HEK293 (cell line): ENCODE results near the gene FHAD1.

Experiments used
- MZF1 ChIP-seq: fragments of 450-650 bp; formaldehyde crosslinking; IDR thresholded peaks from 2 replicates; pipeline ENCODE4 v1.5.1; 2017; ENCODE audit warnings: missing biosample characterization, missing genetic modification characterization, borderline replicate concordance
- OSR2 ChIP-seq: fragments of 450-650 bp; formaldehyde crosslinking; IDR thresholded peaks from 2 replicates; pipeline ENCODE4 v1.5.1; 2016; ENCODE audit warnings: missing biosample characterization, missing genetic modification characterization
- PRDM4 ChIP-seq: fragments of 450-650 bp; formaldehyde crosslinking; IDR thresholded peaks from 2 replicates; pipeline ENCODE4 v1.5.1; 2017; ENCODE audit warnings: missing biosample characterization, missing genetic modification characterization
- REPIN1 ChIP-seq: fragments of 450-650 bp; formaldehyde crosslinking; IDR thresholded peaks from 2 replicates; pipeline ENCODE4 v1.5.1; 2017; ENCODE audit warnings: missing biosample characterization, missing genetic modification characterization, low read depth
- ZBTB17 ChIP-seq: fragments of 450-650 bp; formaldehyde crosslinking; IDR thresholded peaks from 2 replicates; pipeline ENCODE4 v1.5.1; 2016; ENCODE audit warnings: missing biosample characterization, missing genetic modification characterization
- ZNF121 ChIP-seq: fragments of 450-650 bp; formaldehyde crosslinking; IDR thresholded peaks from 2 replicates; pipeline ENCODE4 v1.5.1; 2016; ENCODE audit warnings: missing biosample characterization, missing genetic modification characterization
- ZNF138 ChIP-seq: fragments of 450-650 bp; formaldehyde crosslinking; IDR thresholded peaks from 2 replicates; pipeline ENCODE4 v1.5.1; 2016; ENCODE audit warnings: missing biosample characterization, missing genetic modification characterization, borderline replicate concordance
- ZNF2 ChIP-seq: fragments of 450-650 bp; formaldehyde crosslinking; IDR thresholded peaks from 2 replicates; pipeline ENCODE4 v1.5.1; 2016; ENCODE audit warnings: missing biosample characterization, missing genetic modification characterization
- ZNF221 ChIP-seq: fragments of 450-650 bp; formaldehyde crosslinking; IDR thresholded peaks from 2 replicates; pipeline ENCODE4 v1.5.1; 2017; ENCODE audit warnings: missing biosample characterization, missing genetic modification characterization, borderline replicate concordance
- ZNF404 ChIP-seq: fragments of 450-650 bp; formaldehyde crosslinking; IDR thresholded peaks from 2 replicates; pipeline ENCODE4 v1.5.1; 2017; ENCODE audit warnings: missing biosample characterization, missing genetic modification characterization
- ZNF521 ChIP-seq: fragments of 450-650 bp; formaldehyde crosslinking; IDR thresholded peaks from 2 replicates; pipeline ENCODE4 v1.5.1; 2017; ENCODE audit warnings: missing biosample characterization, mild to moderate bottlenecking, missing genetic modification characterization
- ZNF529 ChIP-seq: fragments of 450-650 bp; formaldehyde crosslinking; IDR thresholded peaks from 2 replicates; pipeline ENCODE4 v1.5.1; 2017; ENCODE audit warnings: missing genetic modification characterization, missing biosample characterization; ENCODE audit not compliant: insufficient replicate concordance
- ZNF549 ChIP-seq: fragments of 450-650 bp; IDR thresholded peaks from 2 replicates; pipeline ENCODE4 v1.5.1; 2018; ENCODE audit warnings: missing biosample characterization, missing genetic modification characterization, mild to moderate bottlenecking, inconsistent platforms, moderate library complexity
- ZNF623 ChIP-seq: fragments of 450-650 bp; formaldehyde crosslinking; IDR thresholded peaks from 2 replicates; pipeline ENCODE4 v1.5.1; 2016; ENCODE audit warnings: missing biosample characterization, missing genetic modification characterization
- ZNF629 ChIP-seq: fragments of 450-650 bp; formaldehyde crosslinking; IDR thresholded peaks from 2 replicates; pipeline ENCODE4 v1.5.1; 2017; ENCODE audit warnings: missing biosample characterization, missing genetic modification characterization
- ZNF660 ChIP-seq: fragments of 450-650 bp; IDR thresholded peaks from 2 replicates; pipeline ENCODE4 v1.5.1; 2018; ENCODE audit warnings: missing biosample characterization, mild to moderate bottlenecking, missing genetic modification characterization
- ZNF664 ChIP-seq: fragments of 450-650 bp; formaldehyde crosslinking; IDR thresholded peaks from 2 replicates; pipeline ENCODE4 v1.5.1; 2016; ENCODE audit warnings: missing biosample characterization, missing genetic modification characterization
- ZNF777 ChIP-seq: fragments of 450-650 bp; formaldehyde crosslinking; IDR thresholded peaks from 2 replicates; pipeline ENCODE4 v1.5.1; 2017; ENCODE audit warnings: missing biosample characterization, missing genetic modification characterization, borderline replicate concordance
- ZNF837 ChIP-seq: fragments of 450-650 bp; formaldehyde crosslinking; IDR thresholded peaks from 2 replicates; pipeline ENCODE4 v1.5.1; 2016; ENCODE audit warnings: missing biosample characterization, missing genetic modification characterization
- TF ChIP-seq, protein P1 (sequence below): fragments of 450-650 bp; formaldehyde crosslinking; IDR thresholded peaks from 2 replicates; pipeline ENCODE4 v1.5.1; 2016; ENCODE audit warnings: missing biosample characterization, missing genetic modification characterization, low read depth
- TF ChIP-seq, protein P2 (sequence below): fragments of 450-650 bp; formaldehyde crosslinking; IDR thresholded peaks from 2 replicates; pipeline ENCODE4 v1.5.1; 2016; ENCODE audit warnings: missing biosample characterization, missing genetic modification characterization
- TF ChIP-seq, protein P3 (sequence below): fragments of 450-650 bp; formaldehyde crosslinking; IDR thresholded peaks from 2 replicates; pipeline ENCODE4 v1.5.1; 2017; ENCODE audit warnings: missing biosample characterization, missing genetic modification characterization
- TF ChIP-seq, protein P4 (sequence below): IDR thresholded peaks from 2 replicates; pipeline ENCODE4 v1.6.1; 2011; ENCODE audit warnings: mild to moderate bottlenecking, low read depth, low read length, borderline replicate concordance
- TF ChIP-seq, protein P5 (sequence below): fragments of 450-650 bp; formaldehyde crosslinking; IDR thresholded peaks from 2 replicates; pipeline ENCODE4 v1.5.1; 2016; ENCODE audit warnings: missing biosample characterization, missing genetic modification characterization
- TF ChIP-seq, protein P6 (sequence below): fragments of 450-650 bp; formaldehyde crosslinking; IDR thresholded peaks from 2 replicates; pipeline ENCODE4 v1.5.1; 2017; ENCODE audit warnings: missing biosample characterization, mild to moderate bottlenecking, missing genetic modification characterization, moderate library complexity

FHAD1 gene

GRCh38 chr1:15326691-15327588, 79.9 kb downstream of the FHAD1 start (continued):
- TF ChIP-seq ZNF221 (tag by site-specific recombination) = no peak
- no peak for TF ChIP-seq ZNF404 (tag by site-specific recombination)
- TF ChIP-seq, protein P1, sequence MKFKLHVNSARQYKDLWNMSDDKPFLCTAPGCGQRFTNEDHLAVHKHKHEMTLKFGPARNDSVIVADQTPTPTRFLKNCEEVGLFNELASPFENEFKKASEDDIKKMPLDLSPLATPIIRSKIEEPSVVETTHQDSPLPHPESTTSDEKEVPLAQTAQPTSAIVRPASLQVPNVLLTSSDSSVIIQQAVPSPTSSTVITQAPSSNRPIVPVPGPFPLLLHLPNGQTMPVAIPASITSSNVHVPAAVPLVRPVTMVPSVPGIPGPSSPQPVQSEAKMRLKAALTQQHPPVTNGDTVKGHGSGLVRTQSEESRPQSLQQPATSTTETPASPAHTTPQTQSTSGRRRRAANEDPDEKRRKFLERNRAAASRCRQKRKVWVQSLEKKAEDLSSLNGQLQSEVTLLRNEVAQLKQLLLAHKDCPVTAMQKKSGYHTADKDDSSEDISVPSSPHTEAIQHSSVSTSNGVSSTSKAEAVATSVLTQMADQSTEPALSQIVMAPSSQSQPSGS (tag by site-specific recombination) = no peak
- TF ChIP-seq, protein P2, sequence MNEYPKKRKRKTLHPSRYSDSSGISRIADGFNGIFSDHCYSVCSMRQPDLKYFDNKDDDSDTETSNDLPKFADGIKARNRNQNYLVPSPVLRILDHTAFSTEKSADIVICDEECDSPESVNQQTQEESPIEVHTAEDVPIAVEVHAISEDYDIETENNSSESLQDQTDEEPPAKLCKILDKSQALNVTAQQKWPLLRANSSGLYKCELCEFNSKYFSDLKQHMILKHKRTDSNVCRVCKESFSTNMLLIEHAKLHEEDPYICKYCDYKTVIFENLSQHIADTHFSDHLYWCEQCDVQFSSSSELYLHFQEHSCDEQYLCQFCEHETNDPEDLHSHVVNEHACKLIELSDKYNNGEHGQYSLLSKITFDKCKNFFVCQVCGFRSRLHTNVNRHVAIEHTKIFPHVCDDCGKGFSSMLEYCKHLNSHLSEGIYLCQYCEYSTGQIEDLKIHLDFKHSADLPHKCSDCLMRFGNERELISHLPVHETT = no peak
- TF ChIP-seq ZNF777 (tag by site-specific recombination) = no peak
- no peak for TF ChIP-seq ZNF138
- TF ChIP-seq MZF1 (tag by site-specific recombination) = no peak
- TF ChIP-seq ZNF664 = no peak
- no peak for TF ChIP-seq ZNF660 (tag by site-specific recombination)
- no peak for TF ChIP-seq ZNF549 (tag by site-specific recombination)
- TF ChIP-seq, protein P3, sequence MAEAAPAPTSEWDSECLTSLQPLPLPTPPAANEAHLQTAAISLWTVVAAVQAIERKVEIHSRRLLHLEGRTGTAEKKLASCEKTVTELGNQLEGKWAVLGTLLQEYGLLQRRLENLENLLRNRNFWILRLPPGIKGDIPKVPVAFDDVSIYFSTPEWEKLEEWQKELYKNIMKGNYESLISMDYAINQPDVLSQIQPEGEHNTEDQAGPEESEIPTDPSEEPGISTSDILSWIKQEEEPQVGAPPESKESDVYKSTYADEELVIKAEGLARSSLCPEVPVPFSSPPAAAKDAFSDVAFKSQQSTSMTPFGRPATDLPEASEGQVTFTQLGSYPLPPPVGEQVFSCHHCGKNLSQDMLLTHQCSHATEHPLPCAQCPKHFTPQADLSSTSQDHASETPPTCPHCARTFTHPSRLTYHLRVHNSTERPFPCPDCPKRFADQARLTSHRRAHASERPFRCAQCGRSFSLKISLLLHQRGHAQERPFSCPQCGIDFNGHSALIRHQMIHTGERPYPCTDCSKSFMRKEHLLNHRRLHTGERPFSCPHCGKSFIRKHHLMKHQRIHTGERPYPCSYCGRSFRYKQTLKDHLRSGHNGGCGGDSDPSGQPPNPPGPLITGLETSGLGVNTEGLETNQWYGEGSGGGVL (tag by site-specific recombination) = no peak
- TF ChIP-seq, protein P4, sequence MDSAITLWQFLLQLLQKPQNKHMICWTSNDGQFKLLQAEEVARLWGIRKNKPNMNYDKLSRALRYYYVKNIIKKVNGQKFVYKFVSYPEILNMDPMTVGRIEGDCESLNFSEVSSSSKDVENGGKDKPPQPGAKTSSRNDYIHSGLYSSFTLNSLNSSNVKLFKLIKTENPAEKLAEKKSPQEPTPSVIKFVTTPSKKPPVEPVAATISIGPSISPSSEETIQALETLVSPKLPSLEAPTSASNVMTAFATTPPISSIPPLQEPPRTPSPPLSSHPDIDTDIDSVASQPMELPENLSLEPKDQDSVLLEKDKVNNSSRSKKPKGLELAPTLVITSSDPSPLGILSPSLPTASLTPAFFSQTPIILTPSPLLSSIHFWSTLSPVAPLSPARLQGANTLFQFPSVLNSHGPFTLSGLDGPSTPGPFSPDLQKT = no peak
- no peak for TF ChIP-seq REPIN1 (tag by site-specific recombination)
- peak; percentile 90 for TF ChIP-seq OSR2
- no peak for TF ChIP-seq ZNF2 (tag by site-specific recombination)
- peak; percentile 49; the same call in 1 of the 2 replicates for TF ChIP-seq PRDM4
- no peak for TF ChIP-seq ZNF623 (tag by site-specific recombination)
- TF ChIP-seq ZNF121 (tag by site-specific recombination) = no peak
- TF ChIP-seq, protein P5, sequence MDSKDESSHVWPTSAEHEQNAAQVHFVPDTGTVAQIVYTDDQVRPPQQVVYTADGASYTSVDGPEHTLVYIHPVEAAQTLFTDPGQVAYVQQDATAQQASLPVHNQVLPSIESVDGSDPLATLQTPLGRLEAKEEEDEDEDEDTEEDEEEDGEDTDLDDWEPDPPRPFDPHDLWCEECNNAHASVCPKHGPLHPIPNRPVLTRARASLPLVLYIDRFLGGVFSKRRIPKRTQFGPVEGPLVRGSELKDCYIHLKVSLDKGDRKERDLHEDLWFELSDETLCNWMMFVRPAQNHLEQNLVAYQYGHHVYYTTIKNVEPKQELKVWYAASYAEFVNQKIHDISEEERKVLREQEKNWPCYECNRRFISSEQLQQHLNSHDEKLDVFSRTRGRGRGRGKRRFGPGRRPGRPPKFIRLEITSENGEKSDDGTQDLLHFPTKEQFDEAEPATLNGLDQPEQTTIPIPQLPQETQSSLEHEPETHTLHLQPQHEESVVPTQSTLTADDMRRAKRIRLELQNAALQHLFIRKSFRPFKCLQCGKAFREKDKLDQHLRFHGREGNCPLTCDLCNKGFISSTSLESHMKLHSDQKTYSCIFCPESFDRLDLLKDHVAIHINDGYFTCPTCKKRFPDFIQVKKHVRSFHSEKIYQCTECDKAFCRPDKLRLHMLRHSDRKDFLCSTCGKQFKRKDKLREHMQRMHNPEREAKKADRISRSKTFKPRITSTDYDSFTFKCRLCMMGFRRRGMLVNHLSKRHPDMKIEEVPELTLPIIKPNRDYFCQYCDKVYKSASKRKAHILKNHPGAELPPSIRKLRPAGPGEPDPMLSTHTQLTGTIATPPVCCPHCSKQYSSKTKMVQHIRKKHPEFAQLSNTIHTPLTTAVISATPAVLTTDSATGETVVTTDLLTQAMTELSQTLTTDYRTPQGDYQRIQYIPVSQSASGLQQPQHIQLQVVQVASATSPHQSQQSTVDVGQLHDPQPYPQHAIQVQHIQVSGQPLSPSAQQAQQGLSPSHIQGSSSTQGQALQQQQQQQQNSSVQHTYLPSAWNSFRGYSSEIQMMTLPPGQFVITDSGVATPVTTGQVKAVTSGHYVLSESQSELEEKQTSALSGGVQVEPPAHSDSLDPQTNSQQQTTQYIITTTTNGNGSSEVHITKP (tag by site-specific recombination) = 0 out of 2 replicates have a peak, but pooled peaks have one; percentile 32
- TF ChIP-seq, protein P6, sequence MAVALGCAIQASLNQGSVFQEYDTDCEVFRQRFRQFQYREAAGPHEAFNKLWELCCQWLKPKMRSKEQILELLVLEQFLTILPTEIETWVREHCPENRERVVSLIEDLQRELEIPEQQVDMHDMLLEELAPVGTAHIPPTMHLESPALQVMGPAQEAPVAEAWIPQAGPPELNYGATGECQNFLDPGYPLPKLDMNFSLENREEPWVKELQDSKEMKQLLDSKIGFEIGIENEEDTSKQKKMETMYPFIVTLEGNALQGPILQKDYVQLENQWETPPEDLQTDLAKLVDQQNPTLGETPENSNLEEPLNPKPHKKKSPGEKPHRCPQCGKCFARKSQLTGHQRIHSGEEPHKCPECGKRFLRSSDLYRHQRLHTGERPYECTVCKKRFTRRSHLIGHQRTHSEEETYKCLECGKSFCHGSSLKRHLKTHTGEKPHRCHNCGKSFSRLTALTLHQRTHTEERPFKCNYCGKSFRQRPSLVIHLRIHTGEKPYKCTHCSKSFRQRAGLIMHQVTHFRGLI = 0 out of 2 replicates have a peak, but pooled peaks have one; percentile 30
- TF ChIP-seq ZNF837 (tag by site-specific recombination) = no peak
- no peak for TF ChIP-seq ZBTB17
- TF ChIP-seq ZNF521 (tag by site-specific recombination) = no peak
- TF ChIP-seq ZNF629 (tag by site-specific recombination) = no peak; the same call in 1 of the 2 replicates
- no peak for TF ChIP-seq ZNF529 (tag by site-specific recombination)
